ENCODE results near the gene ZNF778.

DNA sequence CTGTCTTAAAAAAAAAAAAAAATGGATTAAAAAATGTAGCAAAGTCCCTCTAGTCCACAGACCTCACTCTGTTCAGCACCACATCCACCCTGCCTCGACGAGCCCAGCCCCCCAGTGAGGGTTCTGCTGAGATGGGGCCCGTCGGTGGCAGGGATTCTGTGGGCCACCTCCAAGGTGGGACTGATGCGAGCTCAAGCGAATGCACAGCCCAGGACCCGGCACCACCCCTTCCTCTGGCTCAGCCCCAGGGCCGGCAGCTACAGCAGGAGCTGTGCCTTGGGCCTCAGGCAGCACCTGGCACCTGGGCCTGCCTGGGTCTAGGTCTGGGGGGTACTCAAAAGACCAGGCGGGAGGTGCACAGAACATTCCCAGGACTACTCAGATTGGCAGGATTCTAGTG is 59.5 kb downstream of the ZNF778 start:
- TF ChIP-seq, protein P1, sequence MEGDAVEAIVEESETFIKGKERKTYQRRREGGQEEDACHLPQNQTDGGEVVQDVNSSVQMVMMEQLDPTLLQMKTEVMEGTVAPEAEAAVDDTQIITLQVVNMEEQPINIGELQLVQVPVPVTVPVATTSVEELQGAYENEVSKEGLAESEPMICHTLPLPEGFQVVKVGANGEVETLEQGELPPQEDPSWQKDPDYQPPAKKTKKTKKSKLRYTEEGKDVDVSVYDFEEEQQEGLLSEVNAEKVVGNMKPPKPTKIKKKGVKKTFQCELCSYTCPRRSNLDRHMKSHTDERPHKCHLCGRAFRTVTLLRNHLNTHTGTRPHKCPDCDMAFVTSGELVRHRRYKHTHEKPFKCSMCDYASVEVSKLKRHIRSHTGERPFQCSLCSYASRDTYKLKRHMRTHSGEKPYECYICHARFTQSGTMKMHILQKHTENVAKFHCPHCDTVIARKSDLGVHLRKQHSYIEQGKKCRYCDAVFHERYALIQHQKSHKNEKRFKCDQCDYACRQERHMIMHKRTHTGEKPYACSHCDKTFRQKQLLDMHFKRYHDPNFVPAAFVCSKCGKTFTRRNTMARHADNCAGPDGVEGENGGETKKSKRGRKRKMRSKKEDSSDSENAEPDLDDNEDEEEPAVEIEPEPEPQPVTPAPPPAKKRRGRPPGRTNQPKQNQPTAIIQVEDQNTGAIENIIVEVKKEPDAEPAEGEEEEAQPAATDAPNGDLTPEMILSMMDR (IDR thresholded peaks at IDR 0.05): no peak
- TF ChIP-seq POLR2A (IDR thresholded peaks at IDR 0.05): no peak

Data from uterus (tissue), 2 donors.